ENCODE data around the gene TLE7.

The TLE7 gene

GRCh38 chr16:71440669-71441347 is 1.0 kb downstream of the TLE7 start:
- peaks cover 0 to 1% of the 10 kb centered on the region in 2 donors for H3K4me1 Mint-ChIP-seq (ENCODE audit: low read depth in 2 of 2)
- peaks cover 4 to 9% of the 10 kb centered on the region in 2 donors for H3K9me3 Mint-ChIP-seq
- H3K36me3 Mint-ChIP-seq (ENCODE audit: insufficient read depth): no peaks in the 10 kb centered on the region
- DNase-seq (no peak), ATAC-seq (replicated peaks) (no peak)
- no peak overlapping the region for H3K27ac Mint-ChIP-seq
- peaks cover 24 to 53% of the 10 kb centered on the region in 2 donors for H3K27me3 Mint-ChIP-seq
- H3K4me3 Mint-ChIP-seq: no peak overlapping the region

- Mint-ChIP-seq H3K9me3 (peaks cover 4 to 9% of the 10 kb centered on the region in 2 donors), H3K27me3 (peaks cover 27 to 57% of the 10 kb centered on the region in 2 donors), H3K4me1 (ENCODE audit: low read depth in 2 of 2) (peaks cover 0 to 1% of the 10 kb centered on the region in 2 donors), H3K4me3 (no peak overlapping the region), H3K27ac (no peak overlapping the region), H3K36me3 (ENCODE audit: insufficient read depth) (no peaks in the 10 kb centered on the region)
- DNase-seq: no peak
- ATAC-seq (replicated peaks): no peak
Measured at GRCh38 chr16:71439523-71439922, 2.3 kb downstream of the TLE7 start.

GRCh38 chr16:71436473-71436872 is 5.4 kb downstream of the TLE7 start:
- Mint-ChIP-seq H3K27me3 (peaks cover 47 to 78% of the 10 kb centered on the region in 2 donors), H3K36me3 (ENCODE audit: insufficient read depth) (no peaks in the 10 kb centered on the region), H3K9me3 (no peaks in the 10 kb centered on the region), H3K4me1 (ENCODE audit: low read depth in 2 of 2) (peaks cover 0 to 1% of the 10 kb centered on the region in 2 donors), H3K27ac (peak overlapping the region in 1 of 2 donors; percentile 78), H3K4me3 (no peak overlapping the region)
- no peak for ATAC-seq (replicated peaks)
- DNase-seq: no peak

GRCh38 chr16:71432906-71433305 is 8.9 kb downstream of the TLE7 start:
- Mint-ChIP-seq H3K27ac (no peak overlapping the region), H3K27me3 (peaks cover 57 to 82% of the 10 kb centered on the region in 2 donors), H3K36me3 (ENCODE audit: insufficient read depth) (no peaks in the 10 kb centered on the region), H3K4me1 (ENCODE audit: low read depth in 2 of 2) (no peaks in the 10 kb centered on the region), H3K9me3 (no peaks in the 10 kb centered on the region), H3K4me3 (no peak overlapping the region)
- DNase-seq (no peak), ATAC-seq (replicated peaks) (no peak)

GRCh38 chr16:71431991-71432390 is 9.9 kb downstream of the TLE7 start:
- Mint-ChIP-seq H3K27ac (no peak overlapping the region), H3K9me3 (no peaks in the 10 kb centered on the region), H3K4me1 (ENCODE audit: low read depth in 2 of 2) (peaks cover 0 to 4% of the 10 kb centered on the region in 2 donors), H3K4me3 (no peak overlapping the region), H3K36me3 (ENCODE audit: insufficient read depth) (no peaks in the 10 kb centered on the region), H3K27me3 (peaks cover 56 to 81% of the 10 kb centered on the region in 2 donors)
- ATAC-seq (replicated peaks) (no peak), DNase-seq (no peak)

GRCh38 chr16:71431176-71431575 is 10.7 kb downstream of the TLE7 start:
- H3K4me3 Mint-ChIP-seq: no peak overlapping the region
- DNase-seq (no peak), ATAC-seq (replicated peaks) (no peak)
- peaks cover 64 to 81% of the 10 kb centered on the region in 2 donors for H3K27me3 Mint-ChIP-seq
- no peaks in the 10 kb centered on the region for H3K9me3 Mint-ChIP-seq
- no peak overlapping the region for H3K27ac Mint-ChIP-seq
- H3K4me1 Mint-ChIP-seq (ENCODE audit: low read depth in 2 of 2): peaks cover 4% of the 10 kb centered on the region in 2 donors
- H3K36me3 Mint-ChIP-seq (ENCODE audit: insufficient read depth): no peaks in the 10 kb centered on the region

GRCh38 chr16:71430744-71431143 is 11.1 kb downstream of the TLE7 start:
- Mint-ChIP-seq H3K4me1 (ENCODE audit: low read depth in 2 of 2) (peaks cover 4 to 5% of the 10 kb centered on the region in 2 donors), H3K27me3 (peaks cover 66 to 81% of the 10 kb centered on the region in 2 donors), H3K9me3 (no peaks in the 10 kb centered on the region), H3K4me3 (no peak overlapping the region), H3K27ac (no peak overlapping the region), H3K36me3 (ENCODE audit: insufficient read depth) (no peaks in the 10 kb centered on the region)
- DNase-seq: no peak
- no peak for ATAC-seq (replicated peaks)

- Mint-ChIP-seq H3K27ac (no peak overlapping the region), H3K4me3 (no peak overlapping the region), H3K4me1 (ENCODE audit: low read depth in 2 of 2) (peaks cover 4 to 5% of the 10 kb centered on the region in 2 donors), H3K36me3 (ENCODE audit: insufficient read depth) (no peaks in the 10 kb centered on the region), H3K27me3 (peaks cover 75 to 90% of the 10 kb centered on the region in 2 donors), H3K9me3 (no peaks in the 10 kb centered on the region)
- ATAC-seq (replicated peaks): no peak
- DNase-seq: no peak
Measured at GRCh38 chr16:71429581-71429980, 12.3 kb downstream of the TLE7 start.

- ATAC-seq (replicated peaks) (no peak), DNase-seq (no peak)
- H3K36me3 Mint-ChIP-seq (ENCODE audit: insufficient read depth): no peaks in the 10 kb centered on the region
- no peaks in the 10 kb centered on the region for H3K9me3 Mint-ChIP-seq
- H3K27me3 Mint-ChIP-seq: peaks cover 79 to 97% of the 10 kb centered on the region in 2 donors
- no peak overlapping the region for H3K4me3 Mint-ChIP-seq
- peaks cover 4 to 5% of the 10 kb centered on the region in 2 donors for H3K4me1 Mint-ChIP-seq (ENCODE audit: low read depth in 2 of 2)
- H3K27ac Mint-ChIP-seq: no peak overlapping the region
Measured at GRCh38 chr16:71428883-71429282, 13.0 kb downstream of the TLE7 start.

GRCh38 chr16:71428385-71428784 is 13.5 kb downstream of the TLE7 start:
- H3K4me1 Mint-ChIP-seq (ENCODE audit: low read depth in 2 of 2): peaks cover 4 to 5% of the 10 kb centered on the region in 2 donors
- DNase-seq (no peak), ATAC-seq (replicated peaks) (no peak)
- H3K4me3 Mint-ChIP-seq: no peak overlapping the region
- H3K27ac Mint-ChIP-seq: no peak overlapping the region
- no peaks in the 10 kb centered on the region for H3K9me3 Mint-ChIP-seq
- H3K36me3 Mint-ChIP-seq (ENCODE audit: insufficient read depth): no peaks in the 10 kb centered on the region
- H3K27me3 Mint-ChIP-seq: peaks cover 77 to 99% of the 10 kb centered on the region in 2 donors

GRCh38 chr16:71426880-71427615 is 14.8 kb downstream of the TLE7 start:
- Mint-ChIP-seq H3K27ac (no peak overlapping the region), H3K27me3 (peaks cover 70 to 97% of the 10 kb centered on the region in 2 donors), H3K4me1 (ENCODE audit: low read depth in 2 of 2) (peaks cover 4 to 5% of the 10 kb centered on the region in 2 donors), H3K4me3 (no peak overlapping the region), H3K36me3 (ENCODE audit: insufficient read depth) (no peaks in the 10 kb centered on the region), H3K9me3 (no peaks in the 10 kb centered on the region)
- no peak for ATAC-seq (replicated peaks)
- DNase-seq: no peak

GRCh38 chr16:71426069-71426879 is 15.6 kb downstream of the TLE7 start:
- DNase-seq (no peak), ATAC-seq (replicated peaks) (no peak)
- H3K36me3 Mint-ChIP-seq (ENCODE audit: insufficient read depth): no peaks in the 10 kb centered on the region
- peaks cover 4 to 5% of the 10 kb centered on the region in 2 donors for H3K4me1 Mint-ChIP-seq (ENCODE audit: low read depth in 2 of 2)
- no peak overlapping the region for H3K27ac Mint-ChIP-seq
- peaks cover 64 to 93% of the 10 kb centered on the region in 2 donors for H3K27me3 Mint-ChIP-seq
- no peak overlapping the region for H3K4me3 Mint-ChIP-seq
- no peaks in the 10 kb centered on the region for H3K9me3 Mint-ChIP-seq

GRCh38 chr16:71425746-71426068 is 16.1 kb downstream of the TLE7 start:
- H3K4me3 Mint-ChIP-seq: no peak overlapping the region
- H3K9me3 Mint-ChIP-seq: no peaks in the 10 kb centered on the region
- no peak for DNase-seq
- peaks cover 4 to 5% of the 10 kb centered on the region in 2 donors for H3K4me1 Mint-ChIP-seq (ENCODE audit: low read depth in 2 of 2)
- ATAC-seq (replicated peaks): no peak
- no peak overlapping the region for H3K27ac Mint-ChIP-seq
- no peaks in the 10 kb centered on the region for H3K36me3 Mint-ChIP-seq (ENCODE audit: insufficient read depth)
- H3K27me3 Mint-ChIP-seq: peaks cover 64 to 93% of the 10 kb centered on the region in 2 donors

All from effector memory CD8-positive, alpha-beta T cell (primary cell).